SU-DHL-6 (cell line): ENCODE results near the gene CCDC9.
A peak's percentile ranks its signal among the peaks of the same experiment; 100 is the strongest.

Experiments
- H2AFZ ChIP-seq: fragments of 200-600 bp; sonication (generic); 2 replicates; pipeline ENCODE4 v1.6.1; 2014; ENCODE audit warnings: low read depth, mild to moderate bottlenecking, moderate library complexity, mixed read lengths, antibody characterized with exemption, low read length; ENCODE audit not compliant: severe bottlenecking
- H3F3A ChIP-seq: fragments of 200-600 bp; shearing (Covaris generic); 2 replicates; pipeline ENCODE4 v1.6.0; 2016; ENCODE audit warnings: antibody characterized with exemption, mild to moderate bottlenecking; ENCODE audit not compliant: insufficient read depth
- H3K27ac ChIP-seq: fragments of 200-600 bp; sonication (generic); 2 replicates; pipeline ENCODE4 v1.5.1; 2016; ENCODE audit warnings: low read depth, mild to moderate bottlenecking, low read length, moderate library complexity, mixed read lengths
- H3K27me3 ChIP-seq: fragments of 200-600 bp; sonication (generic), shearing (Covaris generic); 2 replicates; pipeline ENCODE4 v1.6.0; 2014; ENCODE audit warnings: mild to moderate bottlenecking, low read length
- H3K36me3 ChIP-seq: fragments of 200-600 bp; sonication (generic); 2 replicates; pipeline ENCODE4 v1.6.1; 2014; ENCODE audit warnings: mild to moderate bottlenecking, low read length, mixed read lengths
- H3K4me2 ChIP-seq: fragments of 300-600, 200-600 bp; shearing (Covaris generic), sonication (generic); 2 replicates; pipeline ENCODE4 v1.6.0; 2014; ENCODE audit warnings: low read length, low read depth, mild to moderate bottlenecking; ENCODE audit not compliant: poor library complexity, severe bottlenecking
- H3K4me3 ChIP-seq: fragments of 200-600 bp; sonication (generic); 2 replicates; pipeline ENCODE4 v1.5.1; 2014; ENCODE audit warnings: antibody characterized with exemption, low read length, mild to moderate bottlenecking, mixed read lengths; ENCODE audit not compliant: insufficient read depth, poor library complexity, severe bottlenecking
- H3K79me2 ChIP-seq: fragments of 200-600 bp; sonication (generic); 2 replicates; pipeline ENCODE4 v1.6.1; 2014; ENCODE audit warnings: mild to moderate bottlenecking, low read length, moderate library complexity; ENCODE audit not compliant: insufficient read depth
- H3K9ac ChIP-seq: fragments of 200-600 bp; sonication (generic); 2 replicates; pipeline ENCODE4 v1.7.0; 2014; ENCODE audit warnings: mild to moderate bottlenecking, low read length
- H3K9me2 ChIP-seq: fragments of 200-600 bp; sonication (generic); replicated peaks from 2 replicates; pipeline ENCODE4 v1.6.1; 2014; ENCODE audit warnings: low read length; ENCODE audit not compliant: insufficient read depth
- H3K9me3 ChIP-seq: fragments of 200-600 bp; sonication (generic); 2 replicates; pipeline ENCODE4 v1.6.1; 2014; ENCODE audit warnings: low read length, mixed read lengths; ENCODE audit not compliant: insufficient read depth
- H4K20me1 ChIP-seq: fragments of 200-600 bp; sonication (generic); 2 replicates; pipeline ENCODE4 v1.6.1; 2014; ENCODE audit warnings: low read depth, mild to moderate bottlenecking, antibody characterized with exemption, low read length, moderate library complexity, mixed read lengths
- EZH2phosphoT487 ChIP-seq: fragments of 200-600 bp; sonication (generic), shearing (Covaris generic); conservative IDR thresholded peaks from 2 replicates; pipeline ENCODE4 v1.6.1; 2018; ENCODE audit warnings: mild to moderate bottlenecking, antibody characterized with exemption, low read length, moderate library complexity, mixed read lengths
- TF ChIP-seq, protein P1 (sequence below): fragments of 200-600 bp; sonication (generic); IDR thresholded peaks from one replicate; pipeline ENCODE4 v1.5.1; 2017; ENCODE audit warnings: antibody characterized with exemption, mild to moderate bottlenecking, low read length, moderate library complexity; ENCODE audit not compliant: insufficient read depth, poor library complexity, severe bottlenecking

Gene CCDC9

DNA sequence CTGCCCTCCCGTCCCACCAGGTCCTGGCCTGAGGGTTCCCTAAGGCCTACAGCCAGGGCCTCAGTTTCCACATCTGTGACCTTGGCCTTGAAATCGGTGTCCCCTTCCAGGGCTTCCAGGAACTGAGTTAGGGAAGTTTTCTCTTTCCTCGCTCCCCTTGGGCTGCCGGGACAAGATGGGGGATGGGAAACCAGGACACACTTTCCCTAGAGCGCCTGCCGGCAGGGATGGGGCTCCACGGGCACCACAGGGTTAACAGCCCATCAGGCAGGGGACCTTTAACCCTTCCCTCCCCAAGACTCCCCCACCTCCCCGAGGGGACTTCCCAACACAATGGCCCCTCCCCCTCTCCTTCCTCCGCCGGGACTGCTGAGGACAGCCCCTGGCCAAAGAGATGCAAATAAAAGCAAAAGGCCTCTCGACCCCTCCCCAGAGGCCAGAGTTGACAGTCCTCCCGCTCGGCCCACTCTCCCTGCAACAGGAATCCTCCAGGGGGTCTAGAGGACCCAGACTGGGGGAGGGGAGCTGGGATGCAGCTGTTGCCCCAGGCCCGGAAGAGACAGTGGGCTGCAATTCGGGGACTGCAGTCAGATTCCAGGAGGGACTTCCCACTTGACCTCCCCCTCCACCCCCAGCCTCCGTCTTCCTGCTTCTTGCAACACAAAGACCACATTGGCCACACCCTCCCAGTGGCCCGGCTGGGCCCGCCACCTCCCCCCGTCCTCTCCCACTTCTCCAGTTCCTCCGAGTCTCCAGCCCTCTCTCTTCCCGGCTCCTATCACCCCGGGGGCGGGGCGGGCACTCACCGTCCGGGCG lies 28.8 kb upstream of the CCDC9 start:
- H3F3A ChIP-seq = peaks cover 11% of the 10 kb centered on the region; the same call in 1 of the 2 replicates
- H3K79me2 ChIP-seq = no peaks in the 10 kb centered on the region
- no peaks in the 10 kb centered on the region for H4K20me1 ChIP-seq
- no peaks in the 10 kb centered on the region for H3K36me3 ChIP-seq
- H3K9ac ChIP-seq = no peak overlapping the region
- no peak overlapping the region for H3K27ac ChIP-seq
- peak overlapping the region; percentile 68 for H3K4me2 ChIP-seq
- no peaks in the 10 kb centered on the region for H3K9me2 ChIP-seq
- H3K27me3 ChIP-seq = no peaks in the 10 kb centered on the region
- H3K9me3 ChIP-seq = no peaks in the 10 kb centered on the region
- TF ChIP-seq, protein P1, sequence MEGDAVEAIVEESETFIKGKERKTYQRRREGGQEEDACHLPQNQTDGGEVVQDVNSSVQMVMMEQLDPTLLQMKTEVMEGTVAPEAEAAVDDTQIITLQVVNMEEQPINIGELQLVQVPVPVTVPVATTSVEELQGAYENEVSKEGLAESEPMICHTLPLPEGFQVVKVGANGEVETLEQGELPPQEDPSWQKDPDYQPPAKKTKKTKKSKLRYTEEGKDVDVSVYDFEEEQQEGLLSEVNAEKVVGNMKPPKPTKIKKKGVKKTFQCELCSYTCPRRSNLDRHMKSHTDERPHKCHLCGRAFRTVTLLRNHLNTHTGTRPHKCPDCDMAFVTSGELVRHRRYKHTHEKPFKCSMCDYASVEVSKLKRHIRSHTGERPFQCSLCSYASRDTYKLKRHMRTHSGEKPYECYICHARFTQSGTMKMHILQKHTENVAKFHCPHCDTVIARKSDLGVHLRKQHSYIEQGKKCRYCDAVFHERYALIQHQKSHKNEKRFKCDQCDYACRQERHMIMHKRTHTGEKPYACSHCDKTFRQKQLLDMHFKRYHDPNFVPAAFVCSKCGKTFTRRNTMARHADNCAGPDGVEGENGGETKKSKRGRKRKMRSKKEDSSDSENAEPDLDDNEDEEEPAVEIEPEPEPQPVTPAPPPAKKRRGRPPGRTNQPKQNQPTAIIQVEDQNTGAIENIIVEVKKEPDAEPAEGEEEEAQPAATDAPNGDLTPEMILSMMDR = no peak
- no peak for TF ChIP-seq EZH2phosphoT487
- no peak overlapping the region for H2AFZ ChIP-seq
- H3K4me3 ChIP-seq = no peak overlapping the region

DNA sequence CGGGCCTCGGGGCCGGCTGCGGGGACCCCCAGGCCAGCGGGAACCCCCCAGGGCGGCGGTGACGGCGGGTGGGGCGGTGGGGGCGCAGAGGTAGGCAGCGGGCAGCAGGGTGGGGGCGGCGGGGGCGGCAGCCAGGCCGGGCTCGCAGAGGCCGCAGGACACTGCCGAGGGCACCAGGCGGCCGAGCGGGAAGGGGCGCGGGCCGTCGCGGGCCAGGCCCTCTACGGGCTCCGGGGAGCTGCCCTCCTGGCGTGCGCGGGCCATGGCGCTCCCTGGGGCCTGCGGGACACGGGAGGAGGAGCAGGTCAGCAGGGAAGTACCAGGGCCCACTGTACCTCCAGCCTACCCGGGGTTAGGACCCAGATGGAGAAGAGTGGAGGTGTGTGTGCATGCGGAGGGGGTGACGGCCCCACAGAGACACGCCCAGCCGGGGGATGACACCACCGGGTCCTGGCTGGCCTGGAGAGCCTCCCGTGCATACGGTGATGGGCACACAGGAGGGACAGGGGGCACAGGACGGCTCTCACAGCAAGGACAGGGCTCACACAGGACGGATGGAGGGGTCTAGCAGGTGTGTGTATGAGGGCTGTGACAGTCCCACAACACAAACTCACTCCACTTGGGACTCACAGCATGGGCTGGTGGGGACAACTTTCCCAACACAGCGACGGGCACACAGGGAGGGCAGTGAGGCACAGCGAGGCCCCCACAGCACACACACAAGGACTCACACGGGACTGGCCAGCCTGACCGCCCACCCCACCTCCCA lies 28.0 kb upstream of the CCDC9 start:
- H3K4me3 ChIP-seq = no peak overlapping the region
- peaks cover 11% of the 10 kb centered on the region; the same call in 1 of the 2 replicates for H3F3A ChIP-seq
- H3K27ac ChIP-seq = no peak overlapping the region
- H3K4me2 ChIP-seq = no peak overlapping the region
- no peak overlapping the region for H2AFZ ChIP-seq
- H4K20me1 ChIP-seq = no peaks in the 10 kb centered on the region
- TF ChIP-seq, protein P1 = no peak
- H3K9me3 ChIP-seq = no peaks in the 10 kb centered on the region
- no peaks in the 10 kb centered on the region for H3K27me3 ChIP-seq
- H3K9ac ChIP-seq = no peak overlapping the region
- H3K36me3 ChIP-seq = no peaks in the 10 kb centered on the region
- no peaks in the 10 kb centered on the region for H3K9me2 ChIP-seq
- no peaks in the 10 kb centered on the region for H3K79me2 ChIP-seq

DNA sequence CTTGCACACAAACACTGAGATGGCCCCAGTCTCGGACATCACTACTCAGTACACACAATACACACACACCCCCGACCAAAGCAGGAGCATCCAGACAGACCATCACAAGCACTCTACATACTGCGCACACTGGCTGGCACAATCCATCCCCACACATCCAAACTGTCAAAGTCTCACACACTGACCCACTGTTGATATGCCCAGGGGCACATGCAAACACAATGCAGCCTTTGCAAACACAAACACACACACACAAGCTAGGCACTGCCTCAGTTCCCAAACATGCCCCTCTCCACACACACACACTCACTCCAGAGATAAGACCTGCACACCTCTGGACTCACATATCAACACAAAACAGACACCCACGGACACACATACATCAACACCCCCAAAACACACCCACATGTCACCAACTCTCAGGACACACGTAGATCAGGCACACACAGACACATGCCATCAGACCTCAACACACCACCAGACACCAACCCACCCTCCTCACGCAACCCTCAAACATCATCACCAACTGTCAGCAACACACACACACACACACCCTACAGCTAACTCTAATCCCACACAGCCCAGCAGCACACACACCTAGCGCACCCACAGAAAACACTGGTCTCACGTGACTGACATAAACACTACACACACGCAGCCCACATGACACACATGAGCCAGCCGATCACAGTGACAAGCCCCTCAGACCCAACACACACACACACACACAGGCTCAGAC lies 27.2 kb upstream of the CCDC9 start:
- Histone ChIP-seq H3K4me3 (no peak overlapping the region), H3K79me2 (no peaks in the 10 kb centered on the region), H3K9me2 (no peaks in the 10 kb centered on the region), H4K20me1 (no peaks in the 10 kb centered on the region), H3K36me3 (no peaks in the 10 kb centered on the region), H3K4me2 (no peak overlapping the region), H3K27me3 (no peaks in the 10 kb centered on the region), H3K9me3 (no peaks in the 10 kb centered on the region), H2AFZ (no peak overlapping the region), H3F3A (peaks cover 11% of the 10 kb centered on the region; the same call in 1 of the 2 replicates), H3K9ac (peak overlapping the region; percentile 56; the same call in 1 of the 2 replicates), H3K27ac (no peak overlapping the region)
- TF ChIP-seq, protein P1 = no peak
- TF ChIP-seq EZH2phosphoT487 = no peak
